GM21786 (cell line): Measurements from ENCODE around the gene SBDS.
A peak's percentile ranks its signal among the peaks of the same experiment; 100 is the strongest.
"Not testable (repeated sequence)": the region's sequence is repeated elsewhere in the genome, so short reads cannot be mapped to it uniquely, and the experiment has no call there.

Experiments
- ATAC-seq: cut with Tn5 transposase; IDR thresholded peaks from one replicate; pipeline ENCODE4 v1.9.1; 2021; ENCODE audit not compliant: unreplicated experiment

Gene SBDS

DNA sequence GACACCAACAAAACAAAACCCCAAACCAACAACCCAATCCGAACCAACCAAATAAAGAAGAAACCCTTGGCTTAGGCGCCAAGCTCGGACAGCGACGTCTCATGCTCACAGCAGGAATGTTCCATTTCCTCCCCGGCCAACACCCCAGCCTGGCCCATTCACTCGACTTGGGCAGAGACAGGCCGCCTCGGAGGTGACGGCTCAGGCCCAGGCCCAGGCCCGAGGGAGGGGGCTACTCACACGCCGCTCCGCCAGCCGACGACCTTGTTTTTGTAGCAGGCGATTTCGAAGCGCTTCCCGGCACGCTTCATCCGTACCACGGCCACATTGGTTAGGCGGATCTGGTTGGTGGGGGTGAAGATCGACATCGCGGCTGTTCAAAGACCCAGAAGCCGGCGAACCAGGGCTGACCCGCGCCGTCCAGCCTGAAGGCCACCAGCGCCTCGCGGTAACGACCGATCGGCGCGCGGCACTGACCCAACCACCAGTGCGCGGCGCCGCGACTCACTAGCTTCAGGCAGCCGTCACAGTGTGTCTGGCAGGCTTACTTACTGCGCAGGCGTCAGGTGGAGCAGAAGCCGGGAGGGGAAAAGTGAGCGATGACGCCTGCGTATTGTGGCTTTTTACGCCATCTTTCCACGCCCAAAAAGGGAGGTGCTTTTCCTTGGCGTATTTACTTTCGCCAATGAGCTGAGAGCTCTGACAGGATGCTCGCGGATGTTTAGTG is at the start of gene SBDS:
Gene SBDS, minus strand, starts transcription at position 537 of the 727 bp plus-strand sequence. Its CDS starts 169 bp downstream, at position 368.
- peak; percentile 59 for ATAC-seq

DNA sequence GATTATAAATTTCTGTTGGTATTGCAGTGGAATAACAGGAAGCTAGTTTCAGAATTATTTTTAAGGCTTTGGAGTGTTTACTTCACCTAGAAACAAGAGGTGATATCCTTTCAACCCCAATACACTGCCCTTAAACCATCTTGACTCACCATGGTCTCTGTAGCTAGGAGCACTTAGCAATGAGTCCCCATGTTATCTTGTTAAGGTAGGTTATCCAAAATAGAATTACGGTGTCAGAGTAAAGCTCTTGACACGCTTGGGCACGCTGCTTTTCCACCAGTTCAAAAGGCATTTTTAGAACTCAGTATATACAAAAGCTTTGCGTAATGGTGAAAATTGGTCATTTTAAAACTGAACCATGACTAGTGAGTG is 48.2 kb upstream of the SBDS start:
- not testable (repeated sequence) for ATAC-seq

DNA sequence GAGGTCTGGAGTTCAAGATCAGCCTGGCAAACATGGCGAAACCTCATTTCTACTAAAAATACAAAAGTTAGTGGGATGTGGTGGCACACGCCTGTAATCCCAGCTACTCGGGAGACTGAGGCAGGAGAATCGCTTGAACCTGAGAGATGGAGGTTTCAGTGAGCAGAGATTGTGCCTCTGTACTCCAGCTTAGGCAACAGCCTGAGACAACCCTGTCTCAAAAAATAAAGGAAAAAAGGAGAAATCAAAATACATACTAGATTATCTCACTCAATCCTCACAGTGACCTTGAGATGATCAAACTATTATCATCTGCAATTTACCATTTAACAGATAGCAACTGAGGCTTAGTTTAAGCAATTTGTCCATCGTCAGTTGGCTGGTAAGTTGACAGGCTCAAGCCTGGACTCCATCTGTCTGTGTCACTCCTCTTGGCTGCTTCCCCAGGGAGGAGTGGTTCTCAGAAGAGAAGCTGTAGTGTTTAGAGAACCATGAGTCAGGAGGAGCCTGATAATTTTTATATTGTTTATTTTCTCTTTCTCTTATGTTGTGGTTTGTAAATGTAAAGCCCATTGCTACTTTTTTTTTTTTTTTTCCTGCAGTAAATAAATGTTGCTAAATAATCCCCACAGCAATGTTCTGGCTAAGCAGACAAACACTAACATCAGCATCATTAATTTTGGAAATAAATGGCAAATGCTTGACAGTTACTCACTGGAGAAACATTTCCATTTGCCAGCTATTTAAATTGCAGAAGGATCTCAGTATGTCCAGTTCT is 47.6 kb upstream of the SBDS start:
- ATAC-seq = not testable (repeated sequence)

DNA sequence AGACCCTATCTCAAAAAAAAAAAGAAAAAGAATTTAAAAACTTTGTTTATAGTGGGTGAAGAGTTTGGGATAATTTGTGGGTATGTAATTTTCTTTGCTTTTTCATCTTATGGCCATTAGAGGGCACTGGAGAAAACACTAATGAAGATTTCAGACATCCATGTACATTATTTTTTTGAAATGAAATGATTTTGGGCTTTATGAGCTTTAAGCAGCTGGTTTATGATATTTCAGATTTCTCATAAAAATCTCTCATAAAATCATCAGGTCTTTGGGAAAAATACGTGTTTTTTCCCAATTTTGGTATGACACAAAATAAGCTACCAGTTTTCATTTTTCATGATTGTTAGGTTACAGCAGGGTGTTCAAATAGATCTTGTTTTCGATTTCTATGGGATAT is 45.4 kb upstream of the SBDS start:
- not testable (repeated sequence) for ATAC-seq

DNA sequence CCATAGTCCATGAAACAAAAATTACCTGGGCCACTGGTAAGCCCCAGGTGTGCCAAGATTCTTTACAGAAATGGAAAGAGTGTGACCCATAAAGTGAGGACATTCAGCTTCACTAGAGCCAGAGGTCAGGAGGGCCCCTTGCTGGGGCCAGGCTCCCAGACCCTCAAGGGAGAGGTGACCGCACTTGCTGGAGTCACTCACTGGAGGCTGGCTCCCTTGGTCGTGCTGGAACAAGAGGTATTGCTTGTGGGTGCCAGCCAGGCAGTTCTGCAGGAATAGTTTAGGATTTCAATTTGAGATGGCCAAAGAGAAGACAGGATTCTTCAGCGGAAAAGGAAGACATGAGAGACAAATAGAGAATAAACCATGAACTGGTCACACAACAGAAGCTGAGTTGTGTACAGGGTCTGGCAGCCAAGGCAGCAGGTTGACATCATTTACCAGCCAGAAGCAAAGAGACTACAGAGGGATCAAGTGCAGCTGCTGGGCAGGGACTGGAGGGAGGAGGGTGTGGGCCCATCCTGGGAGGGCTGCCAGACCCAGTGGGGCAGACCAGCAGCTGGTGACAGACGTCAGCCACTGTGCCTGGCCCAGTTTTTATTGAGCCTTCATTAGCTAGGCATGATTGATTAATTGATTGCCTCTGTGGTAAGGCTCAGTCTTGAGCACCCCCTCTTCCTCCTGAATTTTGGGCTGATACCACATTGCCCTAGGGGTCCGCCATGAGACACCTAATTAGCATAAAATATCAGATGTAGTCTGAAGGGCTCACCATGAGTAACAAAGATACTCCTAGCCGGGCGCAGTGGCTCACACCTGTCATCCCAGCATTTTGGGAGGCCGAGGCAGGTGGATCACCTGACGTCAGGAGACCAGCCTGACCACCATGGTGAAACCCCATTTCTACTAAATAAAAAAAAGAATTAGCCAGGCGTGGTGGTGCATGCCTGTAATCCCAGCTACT is 41.3 kb upstream of the SBDS start:
- not testable (repeated sequence) for ATAC-seq

DNA sequence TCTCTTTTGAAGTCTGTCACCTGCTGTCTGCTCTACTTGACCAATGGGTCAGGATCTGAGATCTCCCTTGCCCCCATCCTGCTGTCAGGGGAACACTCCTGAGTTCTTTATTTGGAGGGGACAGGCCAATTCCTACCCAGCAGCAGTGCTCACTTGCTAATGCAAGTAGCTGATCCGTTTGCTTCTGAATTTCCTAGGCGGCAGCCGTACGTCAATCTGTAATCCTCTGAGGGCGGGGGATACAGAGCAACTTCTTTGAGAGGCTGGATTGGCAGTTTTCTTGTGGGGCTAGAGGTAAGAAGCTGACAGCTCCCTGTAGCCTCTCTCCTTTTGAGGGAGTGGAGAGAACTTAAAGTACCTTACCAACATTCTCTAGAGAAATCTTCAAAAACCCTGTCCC is 37.9 kb upstream of the SBDS start:
- no peak for ATAC-seq

DNA sequence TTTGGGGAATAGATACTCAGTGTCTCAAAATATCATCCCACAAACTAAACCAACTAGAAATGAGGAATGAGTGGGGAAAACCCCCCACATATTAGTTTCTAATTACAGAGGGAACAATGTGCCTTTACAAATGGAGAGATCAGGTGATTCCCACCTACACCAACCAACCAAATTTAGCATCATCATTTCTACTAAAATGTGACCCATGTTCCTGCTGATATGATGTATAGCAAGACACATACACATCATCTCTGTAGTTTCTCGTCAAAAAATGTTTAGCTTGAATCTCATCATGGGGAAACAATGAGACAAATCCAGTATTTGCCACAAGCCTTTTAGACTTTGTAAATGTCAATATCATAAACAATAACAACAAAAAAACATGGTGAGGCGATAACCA is 36.3 kb upstream of the SBDS start:
- ATAC-seq = not testable (repeated sequence)

DNA sequence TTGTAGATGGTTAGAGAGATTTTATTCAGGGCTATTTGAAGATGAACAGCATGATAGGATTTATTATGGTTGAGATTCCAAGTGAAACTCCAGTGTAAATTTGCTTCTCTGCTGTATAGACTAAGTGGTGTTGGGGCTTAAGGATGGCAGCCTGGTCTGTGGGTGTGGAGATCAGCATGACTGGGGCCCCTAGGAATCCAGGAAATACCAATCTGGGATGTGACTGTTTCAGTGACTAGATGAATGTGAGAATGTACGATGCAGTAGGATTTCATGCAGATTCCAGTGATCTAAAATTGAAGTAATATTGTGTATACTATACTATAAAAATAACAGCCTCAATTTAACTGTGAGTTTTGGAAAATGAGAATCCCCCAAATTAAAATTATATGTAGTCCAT is 30.1 kb upstream of the SBDS start:
- not testable (repeated sequence) for ATAC-seq

DNA sequence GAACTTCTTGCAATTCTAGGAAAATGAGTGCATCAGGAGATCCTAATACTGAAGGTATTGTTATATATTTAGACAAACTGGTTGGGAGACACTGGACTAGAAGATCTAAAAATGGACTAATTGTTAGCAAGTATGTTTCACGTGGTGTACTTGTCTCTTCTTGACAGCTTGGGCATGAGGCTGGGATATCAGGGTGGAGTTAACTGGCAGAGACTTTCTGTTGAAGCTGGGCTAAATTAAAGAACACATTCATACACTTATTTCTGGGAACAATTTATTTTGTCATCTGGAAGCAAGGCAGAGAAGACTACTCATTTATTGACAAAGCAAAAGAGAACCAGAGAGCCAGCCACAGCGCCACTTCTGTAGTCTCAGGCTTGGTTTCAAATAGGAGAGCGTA is 27.1 kb upstream of the SBDS start:
- ATAC-seq = no peak

DNA sequence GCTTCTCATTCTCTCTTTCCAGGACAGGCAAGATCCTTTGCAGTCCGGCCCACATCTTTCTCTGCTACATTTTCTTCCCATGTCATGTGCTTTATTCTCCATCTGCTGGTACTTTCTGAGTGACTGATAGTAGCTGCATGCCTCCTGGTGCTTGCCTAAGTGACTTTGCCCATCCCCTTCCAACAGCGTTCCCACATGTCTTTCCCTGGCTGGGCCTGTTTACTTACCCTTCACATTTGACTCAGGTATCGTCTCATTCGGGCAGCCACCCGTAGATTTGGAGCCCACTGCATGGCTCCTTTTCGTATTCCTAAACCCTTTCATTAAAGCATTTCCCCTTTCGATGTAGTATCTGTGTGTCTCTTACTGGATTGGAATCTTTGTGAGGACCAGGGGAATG is 25.9 kb upstream of the SBDS start:
- ATAC-seq = no peak

DNA sequence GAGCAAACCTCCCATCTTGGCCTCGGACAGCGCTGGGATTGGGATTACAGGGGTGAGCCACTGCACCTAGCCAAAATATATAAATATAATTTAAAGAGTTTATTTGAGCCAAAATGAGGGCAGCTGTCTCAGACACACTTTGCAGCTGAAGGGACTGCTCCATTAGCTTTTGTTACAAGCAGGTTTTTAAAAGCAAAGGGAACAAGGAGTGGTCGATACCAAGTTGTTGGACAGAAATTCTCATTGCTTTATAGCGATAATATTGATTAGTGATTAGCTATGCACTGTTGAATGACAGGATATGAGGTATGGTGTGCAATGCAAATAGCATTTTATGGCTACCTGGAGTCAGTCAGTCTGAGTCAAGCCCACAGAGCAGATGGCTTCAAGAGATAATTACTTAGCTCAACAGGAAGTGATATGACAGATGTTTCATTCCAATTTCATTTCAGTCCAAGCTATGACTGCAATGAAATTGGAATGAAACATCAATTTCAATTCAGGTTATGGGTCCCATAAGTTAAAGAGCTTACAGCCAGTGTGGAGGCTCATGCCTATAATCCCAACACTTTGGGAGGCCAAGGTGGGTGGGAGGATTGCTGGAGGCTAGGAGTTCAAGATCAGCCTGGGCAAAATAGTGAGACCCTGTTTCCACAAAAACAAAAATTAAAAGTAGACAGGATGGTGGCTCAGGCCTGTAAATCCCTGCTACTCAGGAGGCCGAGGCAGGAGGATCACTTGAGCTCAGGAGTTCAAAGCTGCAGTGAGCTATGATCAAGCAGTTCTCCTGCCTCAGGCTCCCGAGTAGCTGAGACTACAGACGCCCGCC is 24.4 kb upstream of the SBDS start:
- ATAC-seq = no peak

DNA sequence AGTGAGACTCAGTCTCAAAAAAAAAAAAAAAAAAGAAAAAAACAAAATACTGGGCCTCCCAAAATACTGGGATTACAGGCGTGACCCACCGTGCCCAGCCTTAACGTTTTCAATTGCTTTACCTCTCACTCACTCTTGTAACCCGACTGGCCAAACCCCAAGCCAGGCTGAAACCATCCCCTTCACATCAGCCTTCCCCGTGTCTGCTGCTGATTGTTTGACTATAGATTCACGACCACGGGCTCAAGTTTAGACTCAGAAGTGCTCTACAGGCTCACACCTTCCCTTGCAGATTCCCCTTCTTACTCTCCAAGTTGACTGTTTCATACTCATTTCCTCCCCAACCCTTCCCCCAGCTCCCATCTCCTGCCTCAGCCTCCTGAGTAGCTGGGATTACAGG is 23.6 kb upstream of the SBDS start:
- ATAC-seq = no peak

DNA sequence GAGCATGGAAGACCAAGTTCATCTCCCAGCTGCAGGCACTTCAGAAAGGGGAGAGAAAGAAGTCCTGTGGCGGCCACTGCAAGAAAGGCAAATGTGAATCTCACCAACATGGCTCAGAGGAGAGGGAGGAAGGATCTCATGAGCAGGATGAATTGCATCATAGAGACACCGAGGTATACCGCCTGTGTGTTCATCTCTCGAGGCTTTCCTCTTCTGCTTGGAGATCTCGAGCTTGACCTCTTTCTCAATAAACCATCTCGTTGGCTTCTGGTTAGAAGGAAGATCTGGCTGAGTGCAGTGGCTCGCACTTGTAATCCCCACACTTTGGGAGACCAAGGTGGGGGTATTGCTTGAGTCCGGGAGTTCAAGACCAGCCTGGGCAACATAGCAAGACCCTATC is 22.6 kb upstream of the SBDS start:
- not testable (repeated sequence) for ATAC-seq

DNA sequence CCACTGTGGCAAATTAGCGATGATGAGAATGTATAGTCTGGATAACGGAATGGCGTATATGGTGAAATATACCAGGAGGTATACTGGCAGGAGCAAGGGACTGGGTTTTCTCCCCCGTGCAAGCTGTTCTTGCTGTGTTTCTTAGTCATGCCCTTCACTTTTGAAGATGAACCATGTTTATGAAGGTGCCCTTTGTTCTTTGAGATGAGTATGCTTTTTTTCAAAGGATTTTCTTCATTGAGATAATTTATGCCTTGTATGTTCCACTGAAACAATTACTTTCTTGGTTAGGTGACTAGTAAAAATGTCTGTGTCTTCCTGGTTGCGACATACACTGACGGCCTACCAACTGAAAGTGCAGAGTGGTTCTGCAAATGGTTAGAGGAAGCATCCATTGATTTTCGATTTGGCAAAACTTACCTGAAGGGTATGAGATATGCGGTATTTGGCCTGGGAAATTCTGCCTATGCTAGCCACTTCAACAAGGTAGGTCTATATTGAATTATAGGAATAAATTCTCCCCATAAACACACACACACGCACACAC is 18.8 kb upstream of the SBDS start:
- not testable (repeated sequence) for ATAC-seq

DNA sequence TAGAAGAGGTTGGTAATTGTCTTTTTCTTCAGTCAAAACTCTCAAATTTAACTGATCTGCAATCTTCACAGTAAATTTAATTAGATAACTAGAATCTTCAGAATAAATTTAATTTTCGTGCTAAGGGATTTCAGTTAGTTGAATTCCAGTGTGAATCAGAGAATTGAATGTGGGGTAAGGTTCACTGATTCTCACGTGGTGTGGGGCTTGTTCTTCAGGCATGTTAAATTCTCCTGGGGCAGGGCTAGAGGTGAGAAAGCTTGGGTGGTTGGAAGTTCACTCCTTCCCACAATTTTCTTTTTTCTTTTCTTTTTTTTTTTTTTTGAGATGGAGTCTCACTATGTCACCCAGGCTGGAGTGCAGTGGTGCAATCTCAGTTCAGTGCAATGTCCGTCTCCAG is 14.3 kb upstream of the SBDS start:
- not testable (repeated sequence) for ATAC-seq

DNA sequence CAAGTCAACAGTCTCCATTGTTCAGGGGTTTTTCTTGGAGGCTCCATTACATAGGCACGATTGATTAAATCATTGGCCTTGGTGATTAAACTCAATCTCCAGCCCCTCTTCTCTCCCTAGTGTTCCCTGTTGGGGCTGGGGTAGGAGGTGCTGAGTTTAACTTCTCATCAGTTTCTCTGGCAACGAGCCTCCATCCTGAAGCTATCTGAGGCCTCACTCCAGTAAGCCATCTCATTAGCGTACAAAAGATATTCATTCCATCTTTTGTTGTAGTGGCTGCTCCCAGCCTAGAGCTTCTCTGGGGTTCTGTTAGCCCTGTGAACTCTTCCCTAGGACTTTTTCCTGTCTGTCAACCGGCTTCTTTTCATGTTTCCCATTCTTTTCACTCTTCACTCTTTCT is 12.9 kb upstream of the SBDS start:
- no peak for ATAC-seq

DNA sequence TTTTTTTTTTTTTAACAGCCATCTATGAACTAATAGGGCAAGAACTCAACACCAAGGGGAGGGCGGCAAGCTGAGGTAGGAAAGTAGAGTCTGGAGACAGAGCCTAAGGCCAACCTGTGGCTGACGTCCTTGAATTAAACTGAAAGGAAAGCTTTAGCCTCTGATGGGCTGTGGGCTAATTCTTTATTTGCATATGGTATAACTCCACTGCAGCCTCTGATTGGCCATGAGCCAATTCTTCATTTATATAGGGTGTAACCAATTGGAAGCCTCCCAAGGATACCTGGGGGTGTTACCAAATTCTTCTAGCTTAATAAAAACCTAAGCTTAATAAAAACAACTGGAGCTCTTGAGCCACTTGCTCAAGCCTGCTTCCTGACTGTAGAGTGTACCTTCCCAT is 11.6 kb upstream of the SBDS start:
- no peak for ATAC-seq

DNA sequence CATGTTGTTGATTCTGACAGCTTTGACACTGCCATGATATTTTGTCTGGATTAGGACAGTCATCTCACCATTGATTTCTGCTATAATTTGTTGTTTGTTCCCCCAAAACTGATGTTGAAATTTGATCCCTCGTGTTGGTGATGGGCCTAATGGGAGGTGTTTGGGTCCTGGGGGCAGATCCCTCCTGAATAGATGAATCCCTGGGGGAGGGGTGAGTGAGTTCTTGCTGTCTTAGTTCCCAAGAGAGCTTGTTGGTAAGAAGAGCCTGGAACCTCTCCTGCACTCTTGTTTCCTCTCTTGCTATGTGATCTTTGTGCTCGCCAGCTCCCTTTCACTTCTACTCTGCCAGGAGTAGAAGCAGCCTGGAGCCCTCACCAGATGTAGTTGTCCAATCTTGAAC is 8.8 kb upstream of the SBDS start:
- not testable (repeated sequence) for ATAC-seq

DNA sequence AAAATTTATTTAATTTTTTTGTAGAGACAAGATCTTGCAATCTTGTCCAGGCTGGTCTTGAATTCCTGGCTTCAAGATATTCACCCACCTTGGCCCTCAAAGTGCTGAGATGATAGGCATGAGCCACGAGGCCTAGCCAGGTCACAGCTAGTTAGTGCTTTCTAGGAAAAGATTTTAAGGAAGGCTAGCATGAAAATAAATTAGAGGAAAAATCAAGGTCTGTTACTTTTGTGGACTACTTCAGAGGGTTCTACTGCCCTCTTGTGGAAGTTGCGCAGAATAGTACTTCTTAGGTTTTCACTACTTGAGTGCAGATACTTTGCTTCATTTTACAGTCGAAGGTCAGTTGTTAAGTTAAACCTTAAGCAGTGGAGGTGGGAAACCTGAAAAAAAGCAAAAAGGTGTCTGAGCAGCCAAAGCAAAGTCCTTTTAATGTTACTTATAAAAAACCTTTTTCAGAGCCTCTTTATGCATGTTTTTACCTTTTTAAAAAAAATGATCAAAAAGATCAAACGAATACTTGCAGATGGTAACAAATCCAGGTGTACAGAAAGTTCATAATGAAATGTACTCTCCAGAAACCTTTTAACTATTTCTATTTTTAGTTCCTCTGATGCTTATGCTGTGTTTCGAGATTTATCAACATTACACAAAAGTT is 5.3 kb upstream of the SBDS start:
- not testable (repeated sequence) for ATAC-seq
